Cortex of kidney (tissue), 1 donor: ENCODE results near the gene PPP1R9A.

Experiments used
- DNase-seq: peaks from one replicate; lab custom pipeline; 2025; lab: John Stamatoyannopoulos, UW

Gene PPP1R9A

DNA sequence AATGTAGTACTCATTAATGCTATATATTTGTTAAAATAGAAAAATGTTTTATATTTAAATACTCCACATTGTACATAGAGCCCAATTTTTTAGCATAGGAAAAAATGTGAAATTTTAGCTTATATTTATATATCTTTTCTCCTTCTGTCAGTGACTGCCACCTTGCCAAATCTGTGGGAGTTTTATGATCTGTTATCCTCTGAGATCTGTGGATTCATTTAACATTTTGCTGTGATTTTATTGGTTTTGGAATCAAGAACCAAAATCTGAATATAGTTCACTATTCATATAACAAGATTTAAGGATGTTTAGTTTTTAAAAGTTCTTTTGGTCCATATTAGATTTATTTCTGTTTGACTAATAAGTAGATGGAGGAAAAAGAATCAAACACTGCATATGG, 127.9 kb downstream of the PPP1R9A start:
- no peak for DNase-seq

GRCh38 chr7:95041031-95041430, 133.6 kb downstream of the PPP1R9A start:
- no peak for DNase-seq

DNA sequence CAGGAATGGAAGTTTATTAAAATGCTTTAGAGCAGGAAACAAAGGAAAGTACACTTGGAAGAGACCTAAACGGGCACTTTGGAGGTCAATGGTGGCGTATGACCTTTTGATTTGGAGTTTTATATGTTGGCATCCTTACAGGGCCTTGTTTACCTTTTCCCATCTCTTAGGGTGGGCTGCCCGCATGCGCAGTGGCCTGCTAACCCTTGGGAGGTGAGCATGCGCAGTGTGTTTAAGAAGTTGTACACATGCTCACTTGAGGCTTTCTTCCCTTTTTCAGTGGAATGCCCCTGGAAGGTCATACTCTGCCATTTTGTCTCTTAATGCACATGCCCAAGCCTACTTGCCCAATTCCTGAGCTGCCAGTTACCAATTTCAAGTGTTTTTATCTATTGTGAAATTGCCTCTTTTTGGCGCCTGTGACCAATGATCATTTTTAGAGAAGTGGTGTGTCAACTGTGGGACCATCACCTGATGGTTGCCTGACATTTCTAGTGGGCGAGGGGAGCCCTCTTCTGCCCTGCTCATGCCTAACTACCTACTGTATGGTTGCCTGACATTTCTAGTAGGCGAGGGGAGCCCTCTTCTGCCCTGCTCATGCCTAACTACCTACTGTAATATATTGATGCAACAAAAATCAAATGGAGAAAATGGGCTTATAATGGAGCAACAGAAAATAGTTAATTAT, 138.0 kb downstream of the PPP1R9A start:
- no peak for DNase-seq

DNA sequence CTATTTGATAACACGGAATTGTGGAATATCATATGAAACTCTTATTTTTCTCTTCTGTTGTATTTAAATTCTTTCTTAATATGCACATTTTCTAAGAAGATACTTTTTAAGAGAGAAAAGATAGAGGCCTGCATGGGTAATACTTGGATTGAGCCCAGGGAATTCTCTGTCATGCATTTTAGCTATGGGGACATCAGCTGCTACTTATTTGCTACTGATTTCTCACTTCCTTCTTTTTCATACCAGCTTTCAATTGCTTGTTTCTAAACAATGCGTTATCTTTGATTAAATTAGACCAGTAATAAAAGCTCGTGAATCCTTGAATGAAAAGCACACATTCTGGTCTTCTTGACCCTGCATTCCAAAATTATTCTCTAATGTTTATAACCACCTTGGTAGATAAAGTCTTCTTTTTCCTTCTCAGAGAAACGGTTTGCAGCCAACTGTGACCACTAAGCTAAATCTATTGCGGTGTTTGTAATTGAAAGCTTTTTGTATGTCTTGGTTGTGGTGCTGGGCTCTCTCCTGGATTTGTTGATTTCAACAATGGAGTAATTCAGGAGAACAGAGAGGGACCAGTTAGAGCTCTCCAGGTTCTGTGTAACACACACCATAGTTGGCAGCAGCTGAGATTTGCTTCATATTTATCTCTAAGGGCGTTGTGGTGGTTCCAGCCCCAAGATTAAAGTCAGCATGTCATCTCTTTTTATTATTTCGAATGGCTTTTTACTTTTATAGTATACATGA, 139.3 kb downstream of the PPP1R9A start:
- no peak for DNase-seq

DNA sequence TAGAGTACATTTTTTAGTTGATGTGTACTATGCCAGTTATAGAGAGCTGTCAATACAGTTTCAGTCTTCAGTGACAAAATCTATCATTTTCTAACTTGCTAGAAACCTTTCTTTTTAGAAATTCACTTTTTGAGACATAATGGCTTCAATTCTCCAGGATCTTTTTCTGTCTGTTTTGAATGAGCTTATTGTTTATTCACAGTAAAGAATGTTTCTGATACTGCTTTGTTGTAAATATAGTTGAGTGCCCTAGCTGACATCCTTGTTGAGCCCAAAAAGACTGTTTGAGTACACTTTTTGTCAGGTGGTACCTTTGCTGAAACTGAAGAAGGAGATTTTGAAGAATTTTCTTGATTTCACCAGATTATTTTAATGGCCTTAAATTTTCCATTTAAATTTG, 139.9 kb downstream of the PPP1R9A start:
- no peak for DNase-seq

DNA sequence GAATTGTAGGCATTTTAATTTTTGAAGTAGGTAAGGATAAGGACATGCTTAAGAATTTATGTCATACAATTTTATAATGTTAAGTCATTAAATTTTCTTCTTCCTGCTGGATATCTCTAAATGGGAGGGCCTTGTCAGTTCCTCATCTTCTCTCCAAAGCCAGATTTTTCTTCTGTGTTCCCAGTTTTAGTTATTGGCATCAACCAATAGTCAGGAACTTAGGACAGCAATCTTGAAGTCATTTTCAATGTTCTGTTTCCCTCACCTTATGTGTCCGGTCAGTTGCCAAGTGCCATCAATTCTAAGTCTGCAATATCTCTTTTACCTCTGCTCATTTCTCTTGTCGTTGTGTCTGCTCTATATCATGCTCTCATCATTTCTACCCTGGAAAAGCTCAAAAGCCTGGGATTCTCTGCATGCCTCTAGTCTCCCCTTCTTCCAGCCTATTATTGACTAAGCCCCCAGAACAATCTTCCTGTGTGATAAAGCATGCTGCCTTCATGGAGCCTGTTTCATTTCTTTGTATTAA, 145.2 kb downstream of the PPP1R9A start:
- DNase-seq: no peak

DNA sequence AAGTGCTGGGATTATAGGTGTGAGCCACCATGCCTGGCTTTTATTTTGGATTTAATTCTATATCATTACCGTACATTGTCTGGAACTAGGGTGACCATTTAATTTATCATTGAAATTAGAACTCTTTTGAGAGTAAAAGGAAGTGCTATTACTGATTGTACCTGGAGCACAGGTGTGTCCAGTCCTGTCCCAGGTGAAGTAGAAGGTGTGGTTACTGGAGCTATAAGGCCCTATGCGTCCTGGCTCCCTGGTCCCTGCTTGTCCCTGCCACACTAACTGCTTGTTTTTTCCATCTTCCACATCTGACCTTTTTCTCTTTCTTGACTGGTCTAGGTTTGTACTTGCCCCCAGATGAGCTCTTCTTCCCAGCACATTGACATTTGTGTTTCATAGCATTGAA, 147.0 kb downstream of the PPP1R9A start:
- no peak for DNase-seq

- DNase-seq: no peak
Observed at GRCh38 chr7:95055295-95055694, 147.9 kb downstream of the PPP1R9A start.

- DNase-seq: no peak
Observed at GRCh38 chr7:95056107-95056739, 148.8 kb downstream of the PPP1R9A start.

- DNase-seq: no peak
Observed at GRCh38 chr7:95056901-95057300, 149.5 kb downstream of the PPP1R9A start.

- DNase-seq: no peak
Observed at GRCh38 chr7:95059842-95060313, 152.5 kb downstream of the PPP1R9A start.

- DNase-seq: no peak
Observed at GRCh38 chr7:95062901-95063300, 155.5 kb downstream of the PPP1R9A start.

- DNase-seq: no peak
Observed at GRCh38 chr7:95066737-95067530, 159.5 kb downstream of the PPP1R9A start.

GRCh38 chr7:95088536-95089215, 181.3 kb downstream of the PPP1R9A start:
- DNase-seq: no peak

DNA sequence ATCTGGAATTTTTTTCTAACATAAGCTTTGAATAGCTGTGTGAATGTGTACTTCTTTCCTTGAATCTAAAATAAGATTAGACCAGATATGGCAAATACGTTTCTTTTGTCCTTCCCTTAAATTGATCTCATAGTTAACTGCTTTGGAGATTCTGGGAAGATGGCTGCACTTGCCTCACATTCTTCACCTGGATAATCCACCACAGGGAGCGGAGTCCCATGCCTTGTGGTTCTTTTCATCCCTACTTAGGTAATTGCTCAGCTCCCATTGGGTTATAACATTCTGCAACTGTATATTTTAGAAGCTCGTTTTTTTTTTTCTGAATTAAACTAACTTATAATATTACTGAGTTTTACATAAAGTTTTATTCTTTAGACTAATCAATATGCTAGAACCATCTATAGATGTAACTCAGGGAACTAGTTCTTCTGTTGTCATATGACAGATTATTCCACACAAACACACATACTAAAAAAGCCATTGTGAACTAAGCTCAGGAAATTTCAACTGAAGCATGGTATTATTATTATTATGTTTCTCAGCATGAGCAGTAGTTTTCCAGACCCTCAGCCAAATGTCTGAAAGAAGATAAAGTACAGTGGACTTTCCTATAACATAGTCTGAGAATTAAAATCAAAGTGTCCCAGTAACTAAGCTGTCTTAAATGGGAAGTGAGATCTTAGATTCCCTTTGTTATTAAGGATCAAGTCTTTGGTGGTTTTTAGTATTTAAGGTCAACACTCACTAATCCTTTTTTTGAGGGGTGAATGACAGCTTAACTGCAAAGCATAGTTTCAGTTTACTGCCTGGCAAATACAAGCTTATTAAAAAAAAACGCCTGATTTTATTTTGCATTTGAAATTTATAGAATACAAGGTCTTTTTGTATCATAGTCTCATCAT, 182.3 kb downstream of the PPP1R9A start:
- no peak for DNase-seq

GRCh38 chr7:95092324-95092723, 184.9 kb downstream of the PPP1R9A start:
- no peak for DNase-seq

- DNase-seq: no peak
Observed at GRCh38 chr7:95095259-95095965, 188.0 kb downstream of the PPP1R9A start.

DNA sequence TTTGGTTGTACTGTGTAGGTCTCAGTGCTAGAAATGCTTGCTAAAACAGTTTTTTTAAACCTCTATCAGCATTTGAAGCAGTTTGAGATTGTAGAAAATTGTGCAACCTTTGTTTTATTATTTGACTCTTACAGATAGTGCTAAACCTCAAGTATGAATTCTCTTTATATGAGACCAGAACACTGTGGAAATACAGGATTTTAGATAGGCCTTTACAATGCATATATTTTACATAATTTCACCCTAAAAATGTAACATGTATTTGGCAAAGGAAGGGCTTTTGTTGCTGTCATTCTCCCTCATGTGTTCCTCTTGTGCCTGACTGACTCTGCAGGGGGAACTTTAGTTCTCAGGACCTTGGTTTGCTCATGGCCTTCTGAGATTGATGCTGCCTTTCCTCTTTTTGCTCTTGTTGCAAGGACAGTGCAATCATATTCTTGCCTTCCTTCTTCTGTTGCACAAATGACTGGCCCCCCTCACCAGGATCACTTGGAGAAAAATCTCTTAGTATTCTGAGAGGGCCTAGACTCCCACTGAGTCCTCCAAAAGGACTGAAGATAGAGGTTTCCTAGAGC, 188.7 kb downstream of the PPP1R9A start:
- no peak for DNase-seq

GRCh38 chr7:95097291-95097690, 189.9 kb downstream of the PPP1R9A start:
- DNase-seq: no peak
